VCaP (cell line): ENCODE measurements around the gene NEU3.

Experiments used
- H3K27ac ChIP-seq: fragments of 450-650 bp; 2 replicates; pipeline ENCODE4 v1.5.1; 2017
- CTCF ChIP-seq: fragments of 450-650 bp; conservative IDR thresholded peaks from 2 replicates; pipeline ENCODE4 v1.5.1; 2017; ENCODE audit warnings: mild to moderate bottlenecking, moderate library complexity

The NEU3 gene

DNA sequence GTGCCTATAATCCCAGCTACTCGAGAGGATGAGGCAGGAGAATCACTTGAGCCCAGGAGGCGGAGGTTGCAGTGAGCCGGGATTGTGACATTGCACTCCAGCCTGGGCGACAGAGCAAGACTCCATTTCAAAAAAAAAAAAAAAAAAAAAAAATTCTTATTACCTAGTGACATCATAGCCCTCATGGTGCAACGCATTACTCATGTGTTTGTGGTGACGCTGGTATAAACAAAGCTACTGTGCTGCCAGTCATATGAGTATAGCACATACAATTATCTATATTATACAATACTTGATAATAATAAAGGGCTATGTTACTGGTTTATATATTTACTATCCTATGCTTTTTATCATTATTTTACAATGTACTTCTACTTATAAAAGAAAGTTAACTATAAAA lies 66.8 kb downstream of the NEU3 start:
- TF ChIP-seq CTCF, result no peak
- no peak overlapping the region for H3K27ac ChIP-seq

- no peak overlapping the region for H3K27ac ChIP-seq
- TF ChIP-seq CTCF, result no peak
These were observed 68.1 kb downstream of the NEU3 start for GRCh38 chr11:75056814-75057213.

DNA sequence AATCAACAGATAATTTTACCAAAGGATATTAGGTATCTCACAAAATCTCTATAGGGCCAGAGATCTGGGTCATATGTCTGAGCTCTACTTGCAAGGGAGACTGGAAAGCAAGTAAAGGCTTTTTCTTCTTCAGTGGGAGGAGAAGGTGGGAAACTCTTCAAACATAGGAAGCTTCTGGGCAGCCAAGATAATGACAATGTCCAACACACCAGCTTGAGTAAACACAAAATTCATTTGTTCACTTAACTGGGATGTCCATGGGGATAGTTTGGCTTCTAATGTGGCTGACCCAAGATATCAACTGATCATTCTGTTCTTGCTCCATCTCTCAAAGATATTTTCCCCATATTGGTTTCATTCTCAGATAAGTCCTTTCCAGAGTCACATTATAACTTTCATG lies 70.6 kb downstream of the NEU3 start:
- no peak overlapping the region for H3K27ac ChIP-seq
- no peak for TF ChIP-seq CTCF

DNA sequence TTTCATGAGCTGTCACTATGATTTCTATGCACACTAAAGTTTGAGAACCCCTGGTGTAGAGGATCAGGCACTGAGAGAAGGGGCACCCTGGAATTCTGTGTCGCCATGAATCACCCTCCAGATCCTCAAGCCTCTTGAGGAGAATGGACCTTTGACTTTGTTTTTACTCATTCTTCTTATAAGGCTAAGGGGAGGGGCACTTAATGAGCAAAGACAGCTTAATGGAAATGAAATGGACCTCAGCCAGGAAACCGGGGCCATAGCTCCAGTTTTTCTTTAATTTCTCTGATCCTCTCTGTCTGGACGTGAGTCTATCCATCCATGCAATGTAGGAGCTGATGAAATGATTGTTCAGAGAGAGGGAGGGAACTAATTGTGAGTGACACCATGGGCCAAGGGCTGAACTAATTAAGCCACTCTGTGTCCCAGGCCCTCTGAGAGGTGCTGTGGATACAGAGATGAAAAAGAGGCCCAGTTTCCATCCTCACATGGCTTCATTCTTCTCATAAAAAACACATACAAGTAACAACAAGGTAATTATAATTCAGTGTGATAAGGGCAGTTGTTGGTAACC lies 75.1 kb downstream of the NEU3 start:
- TF ChIP-seq CTCF, result no peak

GRCh38 chr11:75066061-75066460 lies 77.3 kb downstream of the NEU3 start:
- H3K27ac ChIP-seq, result no peak overlapping the region
- no peak for TF ChIP-seq CTCF

More for the DNA sequence above, 75.1 kb downstream of the NEU3 start:
- H3K27ac ChIP-seq, result no peak overlapping the region
